MM.1S (cell line): ENCODE results near the gene CHRND.

Experiments used
- CTCF ChIP-seq: fragments of 300-600 bp; sonication (generic); IDR thresholded peaks from 2 replicates; pipeline ENCODE4 v1.5.1; 2016; ENCODE audit warnings: antibody characterized with exemption, low read length, mixed read lengths
- EZH2phosphoT487 ChIP-seq: fragments of 300-600 bp; sonication (generic); IDR thresholded peaks from 2 replicates; pipeline ENCODE4 v1.6.1; 2018; ENCODE audit warnings: antibody characterized with exemption, low read length

- TF ChIP-seq CTCF = no peak
- TF ChIP-seq EZH2phosphoT487 = no peak
Measured at GRCh38 chr2:232528746-232529460, 2.9 kb downstream of the CHRND start.
